Activated T-cell treated with anti-CD3 and anti-CD28 coated beads for 48 hours (primary cell): Measurements from ENCODE around the gene ZFYVE27.
A peak's percentile ranks its signal among the peaks of the same experiment; 100 is the strongest.

ENCODE experiments used
- DNase-seq: peaks from one replicate; pipeline ENCODE4 v3.0.0-alpha.2; 2020; ENCODE audit warnings: low read depth

Gene ZFYVE27

GRCh38 chr10:97747573-97747972, 10.6 kb downstream of the ZFYVE27 start:
- DNase-seq, result no peak

- DNase-seq, result no peak
Measured at GRCh38 chr10:97748116-97748515, 11.2 kb downstream of the ZFYVE27 start.

GRCh38 chr10:97752956-97753355, 16.0 kb downstream of the ZFYVE27 start:
- no peak for DNase-seq

- DNase-seq, result no peak
Measured at GRCh38 chr10:97754726-97755125, 17.8 kb downstream of the ZFYVE27 start.

GRCh38 chr10:97755718-97756117, 18.8 kb downstream of the ZFYVE27 start:
- no peak for DNase-seq

GRCh38 chr10:97757471-97757870, 20.5 kb downstream of the ZFYVE27 start:
- DNase-seq, result no peak

GRCh38 chr10:97759158-97759887, 22.4 kb downstream of the ZFYVE27 start:
- peak; percentile 23 for DNase-seq

- DNase-seq, result no peak
Measured at GRCh38 chr10:97759946-97760345, 23.0 kb downstream of the ZFYVE27 start.

GRCh38 chr10:97760461-97761257, 23.7 kb downstream of the ZFYVE27 start:
- no peak for DNase-seq

- DNase-seq, result no peak
Measured at GRCh38 chr10:97761331-97761865, 24.5 kb downstream of the ZFYVE27 start.

GRCh38 chr10:97762056-97762455, 25.1 kb downstream of the ZFYVE27 start:
- DNase-seq, result no peak

- no peak for DNase-seq
Measured at GRCh38 chr10:97762816-97763215, 25.9 kb downstream of the ZFYVE27 start.

GRCh38 chr10:97763411-97763810, 26.5 kb downstream of the ZFYVE27 start:
- DNase-seq, result no peak

- no peak for DNase-seq
Measured at GRCh38 chr10:97763947-97764346, 27.0 kb downstream of the ZFYVE27 start.

- DNase-seq, result no peak
Measured at GRCh38 chr10:97764519-97764931, 27.6 kb downstream of the ZFYVE27 start.

- DNase-seq, result no peak
Measured at GRCh38 chr10:97765201-97765600, 28.3 kb downstream of the ZFYVE27 start.

GRCh38 chr10:97766106-97766810, 29.3 kb downstream of the ZFYVE27 start:
- DNase-seq, result no peak

GRCh38 chr10:97766996-97767924, 30.3 kb downstream of the ZFYVE27 start:
- no peak for DNase-seq

- DNase-seq, result no peak
Measured at GRCh38 chr10:97768322-97769315, 31.7 kb downstream of the ZFYVE27 start.

GRCh38 chr10:97770255-97770654, 33.3 kb downstream of the ZFYVE27 start:
- DNase-seq, result no peak
